HL-60/S4 treated with retinoic acid at 250 ng/mL for 4 days and 3 days (cell line): ENCODE results near the gene SPECC1.
"Not testable (repeated sequence)": the region's sequence is repeated elsewhere in the genome, so short reads cannot be mapped to it uniquely, and the experiment has no call there.

ENCODE experiments used
- in situ Hi-C: fragments of 300-500 bp; cut with MboI; formaldehyde crosslinking; loops from 2 replicates; pipeline ENCODE4 v1.7.0; 2022; ENCODE audit warnings: low sequenced_read_pairs

The SPECC1 gene

GRCh38 chr17:20156196-20157000 is 147.2 kb downstream of the SPECC1 start:
- in situ Hi-C loops: no loop called here

- in situ Hi-C loops: no loop called here
Observed at GRCh38 chr17:20157001-20157310, 147.8 kb downstream of the SPECC1 start.

GRCh38 chr17:20158580-20158979 is 149.4 kb downstream of the SPECC1 start:
- in situ Hi-C loops: no loop called here

- in situ Hi-C loops: no loop called here
Observed at GRCh38 chr17:20159406-20160069, 150.4 kb downstream of the SPECC1 start.

GRCh38 chr17:20165516-20165915 is 156.4 kb downstream of the SPECC1 start:
- in situ Hi-C loops: not testable (repeated sequence)

GRCh38 chr17:20170085-20170484 is 160.9 kb downstream of the SPECC1 start:
- in situ Hi-C loops: no loop called here

- in situ Hi-C loops: no loop called here
Observed at GRCh38 chr17:20171741-20172365, 162.7 kb downstream of the SPECC1 start.

GRCh38 chr17:20172376-20172775 is 163.2 kb downstream of the SPECC1 start:
- in situ Hi-C loops: no loop called here

DNA sequence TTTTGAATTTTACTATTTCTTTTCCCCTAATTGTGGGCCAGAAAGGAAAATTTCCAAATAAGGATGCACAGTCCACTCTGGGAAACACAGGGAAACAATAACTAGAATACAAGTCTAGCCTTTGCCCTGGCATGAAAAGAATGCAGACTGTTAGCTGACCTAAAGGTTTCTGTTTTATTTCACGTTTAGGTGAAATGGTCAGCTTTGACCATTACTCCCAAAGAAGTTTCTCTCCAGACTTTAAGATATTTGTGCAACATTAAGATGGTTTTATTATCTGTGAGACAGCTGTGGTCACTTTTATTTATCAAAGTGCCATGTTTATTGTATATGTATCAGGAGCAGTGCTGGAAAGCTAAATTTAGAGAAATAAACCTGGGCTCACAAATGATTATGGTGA is 163.9 kb downstream of the SPECC1 start:
- in situ Hi-C loops: no loop called here

DNA sequence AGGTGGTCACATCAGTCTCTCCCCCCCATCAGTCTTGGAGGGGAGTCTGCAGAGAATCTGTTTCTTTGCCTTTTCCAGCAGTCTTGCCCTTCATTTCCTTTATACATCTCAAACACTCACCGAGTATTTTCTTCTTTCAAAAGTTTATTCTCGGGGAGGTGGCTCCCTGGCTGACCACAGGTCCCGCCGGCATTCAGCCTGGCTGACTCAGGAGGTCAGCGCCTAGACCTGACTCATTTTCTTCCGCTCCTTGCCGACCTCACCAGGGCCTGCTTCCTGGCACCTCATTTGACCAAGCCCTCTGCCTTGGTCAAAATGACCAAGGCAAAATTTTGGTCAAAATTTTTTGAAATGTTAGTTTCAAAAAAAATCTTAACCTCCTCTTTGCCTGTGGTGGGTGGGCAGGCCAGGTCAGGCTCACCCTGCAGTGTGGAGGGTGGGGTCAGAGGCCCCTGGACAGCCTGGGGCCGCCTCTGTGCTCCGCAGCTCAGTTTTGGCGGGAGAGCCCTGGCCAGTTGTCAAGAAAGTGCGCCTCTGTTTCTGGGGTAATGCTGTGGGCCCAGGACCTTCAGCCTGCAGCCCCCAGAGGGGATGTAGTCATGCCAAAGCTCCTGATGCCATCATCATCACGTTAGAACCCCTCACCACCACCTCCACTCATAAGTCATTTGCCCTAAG is 165.6 kb downstream of the SPECC1 start:
- in situ Hi-C loops: no loop called here

DNA sequence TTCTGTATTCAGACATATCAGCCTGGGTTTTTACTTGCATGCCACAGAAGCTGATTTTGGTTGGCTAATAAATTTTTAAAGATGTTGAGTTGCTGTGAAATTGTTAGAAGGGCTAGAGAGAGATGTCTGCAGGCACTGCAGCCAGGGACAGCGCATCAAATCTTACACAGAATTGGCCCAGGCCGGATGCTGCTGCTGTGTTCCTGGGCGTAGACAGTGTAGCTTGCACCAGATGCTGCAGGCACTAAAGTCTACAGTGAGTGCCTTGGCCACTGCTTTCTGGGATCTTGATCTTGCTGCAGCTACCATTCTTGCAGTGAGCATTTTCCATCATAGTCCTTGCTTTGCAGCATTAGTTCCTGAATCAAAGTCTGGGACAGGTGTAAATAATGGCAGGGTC is 169.9 kb downstream of the SPECC1 start:
- in situ Hi-C loops: no loop called here

DNA sequence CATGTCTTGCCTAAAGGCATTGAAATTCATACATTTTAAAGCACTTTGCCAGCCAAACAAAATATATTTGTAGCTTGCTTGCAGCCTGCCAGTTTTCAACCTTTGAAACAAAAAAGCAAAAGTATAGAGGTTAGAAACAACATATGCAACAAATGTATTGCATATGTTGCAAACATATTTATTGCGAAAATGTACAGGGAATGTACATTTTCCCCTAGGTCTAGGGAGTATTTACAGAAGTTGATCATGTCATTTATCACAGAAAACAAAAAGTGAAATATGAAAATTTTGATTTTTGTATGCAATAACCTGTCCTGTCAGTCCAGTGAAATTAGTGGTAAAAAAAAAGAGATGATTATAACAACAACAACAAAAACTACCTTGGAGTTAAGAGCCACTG is 171.5 kb downstream of the SPECC1 start:
- in situ Hi-C loops: no loop called here

- in situ Hi-C loops: no loop called here
Observed at GRCh38 chr17:20184181-20184580, 175.0 kb downstream of the SPECC1 start.

DNA sequence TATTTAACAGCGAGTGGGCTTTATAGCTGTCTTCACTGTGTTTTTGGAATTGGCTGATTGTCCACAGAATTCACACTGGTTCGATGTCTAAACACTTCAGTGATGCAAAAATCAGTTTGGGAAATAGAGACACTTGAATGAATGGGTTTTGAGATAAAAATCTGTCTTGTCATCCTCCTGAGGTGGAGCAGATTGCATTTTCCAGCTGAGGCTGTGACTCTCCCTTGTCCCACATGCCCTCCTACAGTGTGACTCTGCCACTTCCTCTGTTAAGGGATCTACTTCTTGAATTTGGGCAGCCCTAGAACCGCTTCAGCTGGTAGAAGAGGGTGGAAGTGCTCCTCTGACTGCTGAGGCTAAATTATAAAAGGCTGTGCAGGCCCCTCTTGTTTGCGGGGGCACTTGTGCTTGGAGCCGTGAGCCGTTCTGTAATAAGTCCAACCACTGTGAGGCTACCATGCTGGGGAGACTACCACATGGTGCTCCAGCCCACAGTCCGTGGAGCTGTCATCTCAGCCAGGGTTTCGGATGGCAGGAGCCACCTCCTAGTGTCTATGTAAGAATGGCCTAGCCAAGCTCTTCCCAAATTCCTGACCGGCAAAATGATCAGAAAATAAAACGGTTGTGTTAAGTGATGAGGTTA is 175.9 kb downstream of the SPECC1 start:
- in situ Hi-C loops: no loop called here

DNA sequence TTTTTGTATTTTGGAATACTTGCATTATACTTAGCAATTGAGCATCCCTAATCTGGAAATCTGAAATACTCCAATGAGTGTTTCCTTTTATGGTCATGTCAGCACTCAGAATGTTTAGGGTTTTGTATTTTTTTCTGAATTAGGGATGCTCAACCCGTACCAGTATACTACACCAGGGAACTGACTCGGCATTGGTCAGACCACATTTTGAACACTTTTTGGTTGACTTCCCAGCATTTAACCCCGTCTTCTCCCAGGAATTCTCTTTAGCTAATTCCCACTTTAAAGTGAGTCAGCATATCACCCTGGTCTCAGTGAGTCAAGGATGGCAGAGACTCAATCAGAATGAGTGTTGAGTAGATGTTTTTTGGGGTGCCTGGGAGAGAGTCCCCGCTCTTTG is 177.9 kb downstream of the SPECC1 start:
- in situ Hi-C loops: no loop called here

GRCh38 chr17:20189302-20189701 is 180.1 kb downstream of the SPECC1 start:
- in situ Hi-C loops: no loop called here

GRCh38 chr17:20189979-20190378 is 180.8 kb downstream of the SPECC1 start:
- in situ Hi-C loops: no loop called here

GRCh38 chr17:20190605-20191004 is 181.4 kb downstream of the SPECC1 start:
- in situ Hi-C loops: no loop called here

GRCh38 chr17:20191056-20191455 is 181.9 kb downstream of the SPECC1 start:
- in situ Hi-C loops: no loop called here

DNA sequence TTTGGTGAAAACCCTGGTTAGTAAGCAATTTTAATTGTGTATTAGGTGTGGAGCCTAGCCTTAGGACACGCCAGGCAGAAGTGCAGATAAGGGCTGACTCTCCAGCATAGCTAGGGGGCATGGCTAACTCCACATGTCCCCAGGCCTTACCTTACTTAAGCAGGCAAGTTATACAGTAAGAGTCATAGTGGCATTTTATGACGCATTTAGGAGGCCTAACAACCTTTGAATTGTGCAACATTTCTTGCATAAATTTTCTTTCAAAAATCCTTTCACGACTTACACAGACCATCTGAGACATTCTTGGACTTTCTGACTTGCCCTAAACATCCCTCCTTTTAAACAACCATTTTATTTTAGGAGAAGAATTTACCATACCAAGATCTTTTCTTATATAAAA is 187.1 kb downstream of the SPECC1 start:
- in situ Hi-C loops: not testable (repeated sequence)

DNA sequence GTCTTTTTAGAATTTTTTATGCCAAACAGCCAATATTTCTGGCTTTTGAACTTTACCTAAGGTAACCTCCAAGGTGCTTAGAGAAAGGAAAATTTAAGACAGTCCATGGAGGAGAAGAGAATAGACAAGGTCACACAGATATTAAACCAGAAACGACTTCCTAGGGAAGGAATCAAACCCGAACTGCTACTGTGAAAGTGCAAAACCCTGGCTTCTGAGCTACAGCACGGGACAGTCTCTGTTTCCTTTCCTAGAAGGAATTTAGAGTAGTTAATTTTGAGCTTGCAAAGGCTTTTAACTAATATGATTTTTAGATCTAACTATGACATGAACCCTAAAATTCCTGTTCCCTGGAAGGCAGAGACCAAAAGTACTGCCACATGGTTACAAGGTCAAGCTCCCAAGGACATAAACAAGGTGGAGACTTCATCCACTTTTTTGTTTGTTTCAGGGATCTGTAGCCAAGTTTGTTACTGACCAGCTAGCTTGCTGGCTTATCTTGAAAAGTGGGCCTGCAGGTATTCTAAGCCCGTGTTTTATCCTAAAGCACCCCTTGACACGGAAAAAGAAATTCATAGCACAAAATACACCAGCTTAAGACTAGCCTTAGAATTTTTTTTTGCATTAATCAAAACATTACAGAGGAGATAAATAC is 188.2 kb downstream of the SPECC1 start:
- in situ Hi-C loops: no loop called here
